BLaER1 treated with 17β-estradiol and CSF1 and Interleukin-3, amounts not matched to agents 10 nM and 100 nM (cell line): ENCODE results near the gene TCAIM.

Experiments used
- H3K27ac ChIP-seq, 11 experiments: shearing (Covaris generic); formaldehyde crosslinking; 2 replicates each; pipeline ENCODE4 v1.8.1; 2022
- H3K27me3 ChIP-seq, 11 experiments: shearing (Covaris generic); formaldehyde crosslinking; 2 replicates each; pipeline ENCODE4 v1.8.1; 2022
- H3K36me3 ChIP-seq, 11 experiments: shearing (Covaris generic); formaldehyde crosslinking; 2 replicates each; pipeline ENCODE4 v1.8.1; 2022
- H3K4me1 ChIP-seq, 10 experiments: shearing (Covaris generic); formaldehyde crosslinking; 2 replicates each; pipeline ENCODE4 v1.8.1; 2022
- H3K4me2 ChIP-seq, 11 experiments: shearing (Covaris generic); formaldehyde crosslinking; 2 replicates each; pipeline ENCODE4 v1.8.1; 2022
- H3K4me3 ChIP-seq, 10 experiments: shearing (Covaris generic); formaldehyde crosslinking; 2 replicates each; pipeline ENCODE4 v1.8.1; 2022
- H3K9ac ChIP-seq, 11 experiments: shearing (Covaris generic); formaldehyde crosslinking; 2 replicates each; pipeline ENCODE4 v1.8.1; 2022
- H3K9me3 ChIP-seq, 11 experiments: shearing (Covaris generic); formaldehyde crosslinking; replicated peaks in 1 of 11; 2 replicates each; pipeline ENCODE4 v1.8.1; 2022
- H4K20me1 ChIP-seq, 11 experiments: shearing (Covaris generic); formaldehyde crosslinking; 2 replicates each; pipeline ENCODE4 v1.8.1; 2022
- Cebpa-rat ChIP-seq, 11 experiments: shearing (Covaris generic); IDR thresholded peaks; 2 replicates each; pipeline ENCODE4 v1.8.1; 2022

The TCAIM gene

GRCh38 chr3:44442596-44443309, 104.2 kb downstream of the TCAIM start:
- Histone ChIP-seq H4K20me1 (no peaks in the 10 kb centered on the region), H3K9ac (no peak overlapping the region), H3K4me1 (peaks cover 26 to 53% (median 38%) of the 10 kb centered on the region in 10 experiments), H3K36me3 (peaks cover 38 to 67% (median 62%) of the 10 kb centered on the region in 11 experiments), H3K4me3 (no peak overlapping the region), H3K27ac (peak overlapping the region in 10 of 11 experiments; percentile 26 to 98 (median 94); a peak in 17 of 22 replicates), H3K4me2 (peak overlapping the region in 4 of 11 experiments; percentile 12 to 94 (median 84); a peak in 8 of 22 replicates), H3K27me3 (no peaks in the 10 kb centered on the region), H3K9me3 (peaks cover 17 to 54% (median 21%) of the 10 kb centered on the region in 11 experiments)
- TF ChIP-seq Cebpa-rat (IDR thresholded peaks at IDR 0.05), result no peak

- Histone ChIP-seq H3K27me3 (no peaks in the 10 kb centered on the region), H3K4me1 (peaks cover 20 to 39% (median 28%) of the 10 kb centered on the region in 10 experiments), H3K9ac (no peak overlapping the region), H4K20me1 (no peaks in the 10 kb centered on the region), H3K4me3 (no peak overlapping the region), H3K9me3 (peaks cover 33 to 65% (median 38%) of the 10 kb centered on the region in 11 experiments), H3K4me2 (no peak overlapping the region), H3K36me3 (peaks cover 55 to 84% (median 78%) of the 10 kb centered on the region in 11 experiments), H3K27ac (peak overlapping the region in 4 of 11 experiments; percentile 6 to 25 (median 12); a peak in 3 of 22 replicates)
- TF ChIP-seq Cebpa-rat (IDR thresholded peaks at IDR 0.05), result no peak
Observed at GRCh38 chr3:44444437-44444836, 105.9 kb downstream of the TCAIM start.

- H4K20me1 ChIP-seq, result no peaks in the 10 kb centered on the region
- H3K4me3 ChIP-seq, result no peak overlapping the region
- H3K27ac ChIP-seq, result peak overlapping the region in 1 of 11 experiments; percentile 15; a peak in 1 of 22 replicates
- H3K9me3 ChIP-seq, result peaks cover 39 to 71% (median 44%) of the 10 kb centered on the region in 11 experiments
- H3K4me2 ChIP-seq, result no peak overlapping the region
- TF ChIP-seq Cebpa-rat (IDR thresholded peaks at IDR 0.05), result no peak
- no peaks in the 10 kb centered on the region for H3K27me3 ChIP-seq
- no peak overlapping the region for H3K9ac ChIP-seq
- peaks cover 13 to 35% (median 22%) of the 10 kb centered on the region in 10 experiments for H3K4me1 ChIP-seq
- peaks cover 61 to 91% (median 84%) of the 10 kb centered on the region in 11 experiments for H3K36me3 ChIP-seq
Observed at GRCh38 chr3:44444896-44445691, 106.5 kb downstream of the TCAIM start.

- H3K4me2 ChIP-seq, result no peak overlapping the region
- no peak overlapping the region; a peak in 1 of 22 replicates for H3K27ac ChIP-seq
- peaks cover 39 to 78% (median 48%) of the 10 kb centered on the region in 11 experiments for H3K9me3 ChIP-seq
- TF ChIP-seq Cebpa-rat (IDR thresholded peaks at IDR 0.05), result no peak
- no peak overlapping the region for H3K4me3 ChIP-seq
- H3K9ac ChIP-seq, result no peak overlapping the region
- H3K27me3 ChIP-seq, result no peaks in the 10 kb centered on the region
- peaks cover 6 to 29% (median 16%) of the 10 kb centered on the region in 10 experiments for H3K4me1 ChIP-seq
- H4K20me1 ChIP-seq, result no peaks in the 10 kb centered on the region
- H3K36me3 ChIP-seq, result peaks cover 68 to 98% (median 91%) of the 10 kb centered on the region in 11 experiments
Observed at GRCh38 chr3:44445786-44446185, 107.2 kb downstream of the TCAIM start.

- Histone ChIP-seq H4K20me1 (peaks cover 0 to 6% (median 0%) of the 10 kb centered on the region in 11 experiments; a peak in 2 of 22 replicates), H3K27me3 (no peaks in the 10 kb centered on the region), H3K4me3 (peak overlapping the region in 1 of 10 experiments; percentile 44; a peak in 1 of 20 replicates), H3K36me3 (peaks cover 80 to 100% (median 100%) of the 10 kb centered on the region in 11 experiments), H3K27ac (no peak overlapping the region), H3K9me3 (peaks cover 39 to 82% (median 48%) of the 10 kb centered on the region in 11 experiments), H3K4me1 (peaks cover 0 to 17% (median 5%) of the 10 kb centered on the region in 10 experiments; a peak in 10 of 20 replicates), H3K4me2 (no peak overlapping the region), H3K9ac (no peak overlapping the region)
- no peak for TF ChIP-seq Cebpa-rat (IDR thresholded peaks at IDR 0.05)
Observed at GRCh38 chr3:44446929-44447328, 108.4 kb downstream of the TCAIM start.

GRCh38 chr3:44451441-44451840, 112.9 kb downstream of the TCAIM start:
- Histone ChIP-seq H3K27ac (no peak overlapping the region; a peak in 1 of 22 replicates), H3K4me2 (no peak overlapping the region), H3K4me3 (no peak overlapping the region), H4K20me1 (peaks cover 0 to 7% (median 0%) of the 10 kb centered on the region in 11 experiments; a peak in 2 of 22 replicates), H3K9ac (no peak overlapping the region), H3K4me1 (no peaks in the 10 kb centered on the region), H3K36me3 (peaks cover 97 to 100% (median 100%) of the 10 kb centered on the region in 11 experiments), H3K9me3 (peaks cover 32 to 56% (median 41%) of the 10 kb centered on the region in 11 experiments), H3K27me3 (no peaks in the 10 kb centered on the region)
- TF ChIP-seq Cebpa-rat (IDR thresholded peaks at IDR 0.05), result no peak

GRCh38 chr3:44454258-44454657, 115.7 kb downstream of the TCAIM start:
- Histone ChIP-seq H3K9ac (no peak overlapping the region), H3K9me3 (peaks cover 12 to 41% (median 21%) of the 10 kb centered on the region in 11 experiments; a peak in 21 of 22 replicates), H3K4me3 (no peak overlapping the region), H4K20me1 (peaks cover 0 to 7% (median 0%) of the 10 kb centered on the region in 11 experiments; a peak in 2 of 22 replicates), H3K4me1 (no peaks in the 10 kb centered on the region), H3K4me2 (no peak overlapping the region), H3K27ac (no peak overlapping the region), H3K27me3 (no peaks in the 10 kb centered on the region), H3K36me3 (peaks cover 95 to 100% (median 99%) of the 10 kb centered on the region in 11 experiments)
- TF ChIP-seq Cebpa-rat (IDR thresholded peaks at IDR 0.05), result no peak

DNA sequence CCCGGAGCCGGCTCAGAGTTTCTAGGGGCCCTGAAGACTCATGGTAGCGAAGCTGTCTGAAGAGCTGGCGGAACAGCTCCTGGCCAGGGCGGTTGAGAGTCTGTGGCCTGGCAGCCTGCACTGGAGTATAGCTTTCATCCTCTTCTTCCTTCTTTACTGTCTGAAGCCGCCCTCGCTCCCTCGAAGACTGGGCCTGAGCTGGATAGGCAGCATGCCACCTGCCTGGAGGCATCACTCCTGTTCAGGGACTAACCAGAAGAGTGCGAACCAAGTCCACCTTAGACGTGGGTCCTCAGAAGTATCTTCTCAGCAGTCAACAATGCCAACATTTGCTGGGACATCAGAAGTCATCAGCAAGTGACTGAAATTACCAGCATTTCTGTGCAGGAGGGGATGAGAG, 116.8 kb downstream of the TCAIM start:
- Histone ChIP-seq H3K27ac (no peak overlapping the region), H3K36me3 (peaks cover 94 to 100% (median 99%) of the 10 kb centered on the region in 11 experiments), H3K27me3 (no peaks in the 10 kb centered on the region), H4K20me1 (peaks cover 0 to 7% (median 0%) of the 10 kb centered on the region in 11 experiments; a peak in 2 of 22 replicates), H3K9ac (no peak overlapping the region), H3K9me3 (peaks cover 17 to 41% (median 22%) of the 10 kb centered on the region in 11 experiments), H3K4me3 (no peak overlapping the region), H3K4me2 (no peak overlapping the region), H3K4me1 (no peaks in the 10 kb centered on the region)
- no peak for TF ChIP-seq Cebpa-rat (IDR thresholded peaks at IDR 0.05)
